Left renal pelvis (tissue), 4 donors: ENCODE data around the gene PCNX1. TPM values are rescaled to one million over a fixed set of nuclear protein-coding genes. Genes with fewer than 3 reads are reported as not detected.
A peak's percentile ranks its signal among the peaks of the same experiment; 100 is the strongest.
"Not testable (repeated sequence)": the region's sequence is repeated elsewhere in the genome, so short reads cannot be mapped to it uniquely, and the experiment has no call there.

Source experiments
- DNase-seq, 4 donors: peaks; one replicate each; pipeline ENCODE4 v3.0.0-alpha.2; 2013; ENCODE audit warnings: low read depth in 4 of 4, low spot score in 3 of 4
- polyA plus RNA-seq, 4 donors: library from polyadenylated mRNA; unstranded; fragments of 120-200 nt; gene quantifications; one replicate each; pipeline ENCODE4 v1.2.1, GENCODE V29; 2013; ENCODE audit not compliant: insufficient read length in 4 of 4

The PCNX1 gene
- polyA plus RNA-seq, 4 donors, result 28.9 to 55.7 (median 42.6) TPM

DNA sequence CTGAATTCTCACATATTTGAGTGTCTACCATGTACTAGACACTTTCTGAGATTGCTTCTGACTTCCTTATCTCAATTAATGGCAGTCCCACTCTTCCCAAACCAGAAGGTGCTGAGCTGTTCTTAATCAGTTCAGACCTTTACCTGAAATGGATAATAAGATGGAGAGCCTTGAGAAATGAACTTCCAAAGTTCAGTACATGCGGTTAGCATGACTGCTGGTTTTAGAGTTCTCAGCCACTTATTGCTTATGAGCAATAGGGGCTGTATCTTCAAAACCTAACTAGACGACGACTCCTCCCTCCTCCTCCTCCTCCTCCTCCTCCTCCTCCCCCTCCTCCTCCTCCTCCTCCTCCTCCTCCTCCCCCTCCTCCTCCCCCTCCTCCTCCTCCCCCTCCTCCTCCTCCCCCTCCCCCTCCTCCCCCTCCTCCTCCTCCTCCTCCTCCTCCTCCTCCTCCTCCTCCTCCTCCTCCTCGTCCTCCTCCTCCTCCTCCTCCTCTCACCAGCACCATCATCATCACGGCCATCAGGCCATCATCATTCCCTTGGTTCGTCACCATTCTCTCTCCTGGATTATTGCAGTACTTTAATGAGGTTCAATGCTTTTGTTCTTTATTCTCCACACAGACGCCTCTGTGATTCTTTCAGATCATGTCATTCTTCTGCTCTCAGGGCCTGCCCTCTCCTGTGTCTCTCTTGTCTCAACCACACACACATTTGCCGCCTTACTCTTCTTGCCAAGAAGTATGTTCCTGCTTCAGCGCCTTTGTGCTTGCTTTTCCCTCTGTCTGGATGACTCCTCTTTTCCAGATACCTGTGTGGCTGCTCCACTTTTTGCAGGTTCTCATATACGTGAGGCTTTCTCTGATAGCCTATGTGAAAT lies 2.7 kb downstream of the PCNX1 start:
- no peak for DNase-seq

DNA sequence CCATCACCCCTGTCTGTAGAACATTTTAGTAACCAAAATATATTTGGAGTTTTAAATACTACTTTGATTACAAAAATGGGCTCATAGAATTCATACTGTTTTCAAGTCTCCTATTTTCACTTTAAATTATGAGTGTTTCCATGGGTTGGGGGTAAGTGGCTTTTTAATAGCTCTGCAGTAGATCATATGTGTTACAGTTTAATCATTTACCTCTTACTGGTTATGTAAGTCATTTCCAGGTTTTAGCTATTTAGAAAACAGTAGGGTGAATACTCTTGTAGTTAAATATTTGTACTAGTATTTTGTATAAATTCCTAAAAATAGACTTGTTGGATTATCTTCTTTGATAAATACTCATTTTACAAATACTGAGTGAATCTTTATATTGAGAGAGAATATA lies 8.2 kb downstream of the PCNX1 start:
- DNase-seq, result no peak

DNA sequence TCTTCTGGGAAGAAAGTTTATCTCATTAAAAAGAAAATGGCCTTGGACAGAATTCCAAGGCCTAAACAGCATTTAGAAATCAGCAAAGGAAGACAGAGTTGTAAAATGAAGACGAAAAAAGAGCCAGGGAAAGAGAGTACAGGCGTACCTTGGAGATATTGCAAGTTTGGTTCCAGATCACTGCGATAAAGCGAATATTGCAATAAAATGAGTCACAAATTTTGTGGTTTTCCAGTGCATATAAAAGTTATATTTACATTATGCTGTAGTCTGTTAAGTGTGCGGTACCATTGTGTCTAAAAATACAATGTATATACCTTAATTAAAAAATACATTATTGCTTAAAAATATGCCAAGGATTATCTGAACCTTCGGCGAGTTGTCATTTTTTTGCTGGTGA lies 9.0 kb downstream of the PCNX1 start:
- no peak for DNase-seq

- DNase-seq, result no peak
These were observed 9.5 kb downstream of the PCNX1 start for GRCh38 chr14:70916799-70917198.

GRCh38 chr14:70917633-70918032 lies 10.4 kb downstream of the PCNX1 start:
- no peak for DNase-seq

- DNase-seq, result no peak
These were observed 12.5 kb downstream of the PCNX1 start for GRCh38 chr14:70919774-70920173.

- DNase-seq, result no peak
These were observed 13.3 kb downstream of the PCNX1 start for GRCh38 chr14:70920608-70921007.

- DNase-seq, result no peak
These were observed 14.4 kb downstream of the PCNX1 start for GRCh38 chr14:70921669-70922068.

DNA sequence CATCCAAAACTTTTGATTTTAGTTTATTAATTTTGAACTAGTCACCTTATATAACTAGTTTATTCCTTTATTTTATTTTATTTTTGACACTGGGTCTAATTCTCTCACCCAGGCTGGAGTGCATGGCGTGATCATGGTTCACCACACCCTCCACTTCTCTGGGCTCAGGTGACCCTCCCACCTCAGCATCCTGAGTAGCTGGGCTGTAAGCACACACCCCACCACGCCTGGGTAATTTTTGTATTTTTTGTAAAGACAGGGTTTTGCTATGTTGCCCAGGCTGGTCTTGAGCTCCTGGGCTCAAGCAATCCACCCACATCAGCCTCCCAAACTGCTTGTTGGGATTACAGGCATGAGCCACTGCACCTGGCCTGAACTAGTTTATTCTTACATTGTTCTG lies 17.3 kb downstream of the PCNX1 start:
- no peak for DNase-seq

DNA sequence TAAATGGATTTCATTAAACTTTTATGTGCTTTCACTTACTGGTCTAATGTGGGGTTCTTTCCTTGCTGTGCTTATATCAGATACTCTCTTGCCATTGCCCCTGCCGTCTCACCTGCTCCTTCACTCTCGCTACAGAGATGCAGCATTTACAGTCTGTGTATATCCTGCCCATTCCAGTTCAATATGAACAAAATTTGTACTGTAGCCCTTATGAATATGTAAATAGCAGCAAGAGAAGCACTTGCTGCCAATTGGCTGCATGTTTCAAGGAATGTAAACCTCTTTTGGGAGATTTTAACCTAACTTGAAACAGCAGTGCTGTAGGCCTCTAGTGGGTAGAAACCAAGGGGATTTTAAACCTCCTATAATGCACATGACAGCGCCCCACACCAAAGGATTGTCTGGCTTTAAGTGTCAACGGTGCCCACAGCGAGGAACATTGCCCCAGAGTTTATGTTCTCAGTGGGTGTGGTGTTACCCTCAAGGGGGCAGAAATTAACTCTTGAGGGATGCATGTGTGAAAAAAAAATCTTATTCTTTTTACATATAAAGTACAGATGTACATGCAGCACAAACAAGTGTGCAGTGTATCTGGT lies 19.1 kb downstream of the PCNX1 start:
- no peak for DNase-seq

- no peak for DNase-seq
These were observed 23.7 kb downstream of the PCNX1 start for GRCh38 chr14:70931008-70931407.

GRCh38 chr14:70934084-70934483 lies 26.8 kb downstream of the PCNX1 start:
- no peak for DNase-seq

DNA sequence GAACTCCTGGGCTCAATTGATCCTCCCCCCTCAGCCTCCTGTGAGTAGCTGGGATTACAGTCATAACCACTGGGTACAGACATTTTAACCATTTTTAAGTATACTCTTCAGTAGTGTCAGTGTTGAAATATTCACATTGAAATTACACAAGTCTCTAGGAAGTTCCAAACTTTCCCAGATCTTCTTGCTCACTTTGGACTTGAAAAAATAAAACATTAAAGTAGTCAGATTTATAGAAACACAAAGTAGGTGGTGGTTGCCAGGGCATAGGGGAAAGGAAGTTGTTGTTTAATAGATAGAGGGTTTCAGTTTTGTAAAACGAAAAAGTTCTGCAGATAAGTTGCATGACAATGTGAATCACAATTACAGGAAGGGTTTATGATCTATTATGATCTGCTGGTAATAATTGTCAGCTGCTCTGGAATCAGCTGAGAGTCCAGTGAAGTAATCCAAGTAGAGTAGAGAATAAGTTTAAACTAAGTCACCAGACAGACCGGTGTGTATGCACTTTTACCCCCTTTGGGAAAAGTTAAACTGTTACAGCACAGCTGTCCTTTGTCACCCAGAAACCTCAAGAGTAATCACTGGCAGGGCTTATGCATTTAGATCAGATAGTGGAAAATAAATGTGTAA lies 27.4 kb downstream of the PCNX1 start:
- peak in 3 of 4 donors; percentile 6 to 22 (median 20) for DNase-seq

- DNase-seq, result no peak
These were observed 27.9 kb downstream of the PCNX1 start for GRCh38 chr14:70935135-70935534.

GRCh38 chr14:70939693-70940092 lies 32.4 kb downstream of the PCNX1 start:
- not testable (repeated sequence) for DNase-seq

- DNase-seq, result not testable (repeated sequence)
These were observed 34.5 kb downstream of the PCNX1 start for GRCh38 chr14:70941637-70942341.

- no peak for DNase-seq
These were observed 35.1 kb downstream of the PCNX1 start for GRCh38 chr14:70942342-70942706.

DNA sequence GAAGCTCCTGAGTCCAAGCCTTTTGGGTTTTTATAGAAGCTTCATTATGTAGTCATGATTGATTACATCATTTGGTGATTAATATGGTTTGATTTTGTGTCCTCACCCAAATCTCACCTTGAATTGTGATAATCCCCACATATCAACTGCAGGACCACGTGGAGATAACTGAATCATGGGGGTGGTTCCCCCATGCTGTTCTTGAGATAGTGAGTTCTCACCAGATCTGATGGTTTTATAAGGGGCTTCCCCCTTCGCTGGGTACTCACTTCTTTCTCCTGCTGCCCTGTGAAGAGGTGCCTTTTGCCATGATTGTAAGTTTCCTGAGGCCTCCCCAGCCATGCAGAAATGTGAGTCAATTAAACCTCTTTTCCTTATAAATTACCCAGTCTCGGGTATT lies 35.5 kb downstream of the PCNX1 start:
- DNase-seq, result not testable (repeated sequence)

DNA sequence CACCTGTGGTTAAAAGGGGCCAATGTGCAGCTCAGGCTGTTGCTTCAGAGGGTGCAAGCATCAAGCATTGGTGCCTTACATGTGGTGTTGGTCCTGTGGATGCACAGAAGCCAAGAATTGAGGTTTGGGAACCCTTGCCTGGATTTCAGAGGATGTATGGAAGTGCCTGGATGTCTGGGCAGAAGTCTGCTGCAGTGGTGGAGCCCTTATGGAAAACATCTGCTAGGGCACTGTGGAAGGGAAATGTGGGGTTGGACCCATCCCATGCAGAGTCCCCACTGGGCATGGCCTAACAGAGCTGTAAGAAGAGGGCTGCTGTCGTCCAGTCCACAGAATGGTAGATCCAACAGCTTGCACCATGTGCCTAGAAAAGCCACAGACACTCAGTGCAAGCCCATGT lies 36.6 kb downstream of the PCNX1 start:
- DNase-seq, result no peak

DNA sequence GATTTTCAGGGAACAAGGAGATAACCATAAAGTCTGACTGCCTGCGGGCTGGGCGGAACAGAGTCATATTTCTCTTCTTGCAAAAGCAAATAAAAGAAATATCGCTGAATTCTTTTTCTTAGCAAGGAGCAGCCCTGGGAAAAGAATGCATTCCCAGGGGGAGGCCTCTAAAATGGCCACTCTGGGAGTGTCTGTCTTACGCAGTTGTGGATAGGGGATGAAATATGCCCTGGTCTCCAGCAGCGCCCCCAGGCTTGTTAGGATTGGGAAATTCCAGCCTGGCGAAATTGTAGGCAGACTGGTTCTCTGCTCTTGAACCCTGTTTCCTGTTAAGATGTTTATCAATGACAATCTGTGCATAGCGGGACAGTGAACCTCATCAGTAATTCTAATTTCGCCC lies 40.5 kb downstream of the PCNX1 start:
- no peak for DNase-seq

GRCh38 chr14:70952485-70952884 lies 45.2 kb downstream of the PCNX1 start:
- no peak for DNase-seq
